ENCODE data around the gene SGSM2.
A peak's percentile ranks its signal among the peaks of the same experiment; 100 is the strongest.

The SGSM2 gene

DNA sequence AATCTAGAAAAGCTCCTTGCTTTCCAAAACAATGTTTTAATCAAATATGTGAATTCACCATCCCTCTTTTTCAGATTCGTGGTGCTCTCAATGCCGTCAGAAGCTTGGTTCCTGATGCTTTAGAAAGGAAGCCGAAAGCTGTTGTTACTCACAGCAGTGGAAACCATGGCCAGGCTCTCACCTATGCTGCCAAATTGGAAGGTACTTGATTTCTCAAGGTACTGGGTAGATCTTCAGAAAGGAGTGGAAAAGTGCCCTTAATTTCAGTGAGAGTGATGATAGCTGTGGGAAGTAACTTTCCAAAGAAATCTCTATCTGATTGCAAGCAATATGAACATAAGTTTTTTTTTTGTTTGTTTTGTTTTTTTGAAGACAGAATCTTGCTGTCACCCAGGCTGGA lies 19.5 kb upstream of the SGSM2 start:
- no peak for TF ChIP-seq CTCF (IDR thresholded peaks at IDR 0.05)
- Histone ChIP-seq H3K4me3 (no peak overlapping the region), H3K27ac (no peak overlapping the region)
- no peak for DNase-seq (ENCODE audit: low spot score)

DNA sequence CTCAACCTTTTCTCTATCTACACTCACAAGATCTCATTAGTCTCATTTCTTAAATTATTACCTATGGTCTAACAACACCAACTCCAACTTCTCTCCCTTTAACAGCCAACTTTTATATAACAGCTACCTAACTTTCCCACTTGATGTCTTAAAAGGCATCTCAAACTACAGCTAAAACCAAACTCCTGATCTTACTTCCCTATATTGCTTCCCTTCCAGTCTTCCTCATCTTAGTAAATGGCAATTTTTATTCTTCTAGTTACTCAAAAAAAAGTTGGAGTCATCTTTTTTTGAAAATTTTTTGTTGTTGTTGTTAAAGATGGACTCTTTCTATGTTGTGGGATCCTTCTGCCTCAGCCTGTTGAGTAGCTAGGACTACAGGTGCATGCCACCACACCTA lies 18.2 kb upstream of the SGSM2 start:
- Histone ChIP-seq H3K27ac (no peak overlapping the region), H3K4me3 (no peak overlapping the region)
- TF ChIP-seq CTCF (IDR thresholded peaks at IDR 0.05), result no peak
- no peak for DNase-seq (ENCODE audit: low spot score)

- no peak for TF ChIP-seq CTCF (IDR thresholded peaks at IDR 0.05)
- H3K27ac ChIP-seq, result no peak overlapping the region
- DNase-seq (ENCODE audit: low spot score), result no peak
- H3K4me3 ChIP-seq, result no peak overlapping the region
These were observed 15.9 kb upstream of the SGSM2 start for GRCh38 chr17:2321399-2321798.

DNA sequence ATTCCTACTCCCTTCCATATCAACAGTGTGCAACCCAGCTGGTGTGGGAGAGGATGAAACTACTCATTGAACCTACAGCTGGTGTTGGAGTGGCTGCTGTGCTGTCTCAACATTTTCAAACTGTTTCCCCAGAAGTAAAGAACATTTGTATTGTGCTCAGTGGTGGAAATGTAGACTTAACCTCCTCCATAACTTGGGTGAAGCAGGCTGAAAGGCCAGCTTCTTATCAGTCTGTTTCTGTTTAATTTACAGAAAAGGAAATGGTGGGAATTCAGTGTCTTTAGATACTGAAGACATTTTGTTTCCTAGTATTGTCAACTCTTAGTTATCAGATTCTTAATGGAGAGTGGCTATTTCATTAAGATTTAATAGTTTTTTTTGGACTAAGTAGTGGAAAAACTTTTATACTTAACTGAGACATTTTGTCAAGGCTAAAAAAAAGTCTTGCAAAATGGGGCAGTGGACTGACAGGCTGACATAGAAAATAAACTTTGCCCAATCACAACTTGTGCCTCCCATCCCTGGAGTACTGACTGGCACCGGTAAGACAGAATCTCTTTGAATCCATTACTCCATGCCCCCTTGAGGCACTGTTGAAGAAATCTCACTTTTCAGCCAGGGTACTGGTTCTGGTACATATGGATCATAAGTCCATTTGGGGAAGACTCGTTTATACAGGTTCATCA lies 13.5 kb upstream of the SGSM2 start:
- H3K27ac ChIP-seq, result no peak overlapping the region
- TF ChIP-seq CTCF (IDR thresholded peaks at IDR 0.05), result no peak
- no peak overlapping the region for H3K4me3 ChIP-seq
- DNase-seq (ENCODE audit: low spot score), result no peak

DNA sequence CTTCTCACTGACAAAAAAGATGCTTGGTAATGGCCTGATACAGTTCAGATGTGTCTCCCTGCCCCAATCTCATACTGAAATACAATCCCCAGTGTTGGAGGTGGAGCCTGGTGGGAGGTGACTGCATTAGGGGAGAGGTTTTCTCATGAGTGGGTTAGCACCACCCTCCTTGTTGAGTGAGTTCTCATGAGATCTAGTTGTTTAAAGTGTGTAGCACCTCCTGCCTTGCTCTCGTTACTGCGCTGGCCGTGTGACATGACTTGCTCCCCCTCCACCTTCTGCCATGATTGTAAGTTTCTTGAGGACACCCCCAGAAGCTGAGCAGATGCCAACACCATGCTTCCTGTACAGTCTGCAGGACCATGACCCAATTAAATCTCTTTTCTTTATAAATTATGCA lies 6.0 kb upstream of the SGSM2 start:
- Histone ChIP-seq H3K4me3 (no peak overlapping the region), H3K27ac (no peak overlapping the region)
- DNase-seq (ENCODE audit: low spot score), result no peak
- no peak for TF ChIP-seq CTCF (IDR thresholded peaks at IDR 0.05)

- no peak for DNase-seq (ENCODE audit: low spot score)
- no peak for TF ChIP-seq CTCF (IDR thresholded peaks at IDR 0.05)
- H3K27ac ChIP-seq, result peak overlapping the region; percentile 58 to 87
- peak overlapping the region; percentile 96 for H3K4me3 ChIP-seq
These were observed 1.5 kb upstream of the SGSM2 start for GRCh38 chr17:2335726-2336214.

DNA sequence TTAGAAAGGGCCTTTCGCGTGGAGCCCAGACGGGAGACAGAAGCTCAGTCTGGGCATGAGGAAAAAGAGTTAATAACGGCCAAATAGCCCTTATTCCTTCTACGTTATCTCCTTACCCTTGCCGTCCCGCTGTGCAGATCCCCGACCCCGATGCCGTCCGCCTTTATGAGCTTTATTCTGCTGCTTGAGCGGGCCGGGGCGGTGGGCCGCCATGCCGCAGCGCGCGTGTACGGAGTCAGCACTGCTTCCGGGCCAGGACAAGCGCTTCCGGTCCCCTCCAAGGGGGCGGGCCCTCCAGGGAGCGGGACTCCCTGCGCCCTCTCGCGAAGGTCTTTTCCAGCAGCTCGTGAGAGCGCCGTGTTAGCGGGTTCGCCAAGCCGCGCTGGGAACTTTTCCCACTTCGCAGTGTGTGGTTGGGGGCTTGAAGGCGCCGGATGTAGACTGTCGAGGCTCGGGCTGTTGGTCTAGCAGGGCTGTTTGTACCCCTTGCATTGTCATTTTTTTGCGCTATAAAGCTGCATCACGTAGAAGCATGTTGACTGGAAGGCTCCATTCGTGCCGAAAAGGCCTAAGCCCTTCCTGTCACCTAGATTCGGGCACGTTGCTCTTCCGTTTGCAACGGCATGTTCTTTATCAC lies 968 bp upstream of the SGSM2 start, which contains the start of gene TSR1:
TSR1 (minus strand) TSS at position 243 of the 637 bp plus-strand sequence; CDS start at position 213, 30 bp downstream.
- Histone ChIP-seq H3K4me3 (peak within 1 kb of the TSS; percentile 96), H3K27ac (peak within 1 kb of the TSS; percentile 58 to 87)
- peak; percentile 90 for DNase-seq (ENCODE audit: low spot score)
- TF ChIP-seq CTCF (IDR thresholded peaks at IDR 0.05), result peak; percentile 15

Measured in coronary artery (tissue), 2 donors.